K562 (cell line): ENCODE measurements around the gene TSPAN3. TPM values are rescaled to one million over a fixed set of nuclear protein-coding genes. Genes with fewer than 3 reads are reported as not detected.

Experiments used
- ATAC-seq: fragments of 200-7000 bp; cut with Tn5 transposase; 3 replicates; pipeline ENCODE4 v1.9.1; 2020; ENCODE audit warnings: moderate library complexity
- BruUV-seq: library from RNA; stranded (reverse); fragments of 400-500 nt; replicated peaks from 2 replicates; lab custom pipeline; 2021; lab: Mats Ljungman, UMichigan
- CTCF ChIA-PET: fragments of 300-600 bp; formaldehyde crosslinking; extraction: SDS; loops from one replicate; lab custom pipeline; 2021; ENCODE audit warnings: low intra/inter-chr PET ratio; lab: Yijun Ruan, JAX
- POLR2A ChIA-PET: fragments of 300-600, 350-650 bp; sonication (Branson Sonifier 250); formaldehyde crosslinking; extraction: SDS; loops from one replicate; lab custom pipeline; 2021; ENCODE audit warnings: antibody characterized with exemption, inconsistent platforms; lab: Yijun Ruan, JAX
- DNase-seq, 4 experiments: peaks; one replicate each; pipeline versions ENCODE4 v3.0.0 to v3.0.0-alpha.2; 2011 to 2018; ENCODE audit warnings: low spot score in 3 of 4, mixed read lengths in 3 of 4; ENCODE audit errors: extremely low read depth in 1 of 4
- FAIRE-seq: peaks from 2 replicates; lab custom pipeline; 2011; peaks lifted over from hg19 to GRCh38; lab: Jason Lieb, UNC
- H2AFZ ChIP-seq: 2 replicates; pipeline ENCODE4 v1.6.0; 2011; ENCODE audit warnings: low read depth, low read length, control low read depth, inconsistent platforms
- H3K27ac ChIP-seq: fragments of 200-600 bp; 3 replicates; pipeline ENCODE4 v1.8.0; 2011; ENCODE audit warnings: low read depth, mild to moderate bottlenecking, control low read depth, inconsistent platforms, low read length, moderate library complexity, mixed read lengths; ENCODE audit errors: extremely low read depth
- H3K27me3 ChIP-seq, 2 experiments: fragments of 300-600 bp in 1 of 2; 2 replicates in 1 of 2; 3 replicates in 1 of 2; pipeline versions ENCODE4 v1.6.0 to v1.8.0; 2011; ENCODE audit warnings: inconsistent platforms in 2 of 2, low read length in 2 of 2, mild to moderate bottlenecking in 1 of 2, mixed read lengths in 1 of 2, moderate library complexity in 1 of 2; ENCODE audit not compliant: control insufficient read depth in 2 of 2, insufficient read depth in 2 of 2
- H3K36me3 ChIP-seq: fragments of 300-600 bp; 3 replicates; pipeline ENCODE4 v1.8.0; 2011; ENCODE audit warnings: mild to moderate bottlenecking, low read length, inconsistent platforms; ENCODE audit not compliant: control insufficient read depth, insufficient read depth
- H3K4me1 ChIP-seq, 2 experiments: fragments of 200-600 bp in 1 of 2; replicated peaks in 1 of 2; 2 replicates in 1 of 2; 3 replicates in 1 of 2; pipeline versions ENCODE4 v1.5.1 to v1.8.0; 2011; ENCODE audit warnings: inconsistent platforms in 2 of 2, low read length in 2 of 2, mild to moderate bottlenecking in 1 of 2, mixed read lengths in 1 of 2, moderate library complexity in 1 of 2; ENCODE audit not compliant: control insufficient read depth in 2 of 2, insufficient read depth in 2 of 2
- H3K4me2 ChIP-seq: 2 replicates; pipeline ENCODE4 v1.6.1; 2011; ENCODE audit warnings: low read length, control low read depth, inconsistent platforms, mixed read lengths; ENCODE audit not compliant: insufficient read depth
- H3K4me3 ChIP-seq: fragments of 200-600 bp; sonication (generic), shearing (Covaris generic); 2 replicates; pipeline ENCODE4 v1.5.1; 2016; ENCODE audit warnings: control low read depth, inconsistent platforms
- H3K79me2 ChIP-seq: fragments of 200-600 bp; 3 replicates; pipeline ENCODE4 v1.8.0; 2011; ENCODE audit warnings: low read length, inconsistent platforms; ENCODE audit not compliant: control insufficient read depth, insufficient read depth
- H3K9ac ChIP-seq, 2 experiments: 2 replicates each; pipeline versions ENCODE4 v1.6.0 to v1.6.1; 2011; ENCODE audit warnings: low read depth in 2 of 2, low read length in 2 of 2, control low read depth in 1 of 2, inconsistent platforms in 1 of 2, mild to moderate bottlenecking in 1 of 2, mixed read lengths in 1 of 2; ENCODE audit not compliant: insufficient read depth in 1 of 2
- H3K9me1 ChIP-seq: one replicate; pipeline ENCODE4 v1.6.0; 2011; ENCODE audit warnings: inconsistent platforms, mild to moderate bottlenecking, low read length, moderate library complexity; ENCODE audit not compliant: control insufficient read depth, insufficient read depth
- H3K9me3 ChIP-seq: replicated peaks from 2 replicates; pipeline ENCODE4 v1.5.1; 2011; ENCODE audit warnings: low read depth, low read length, inconsistent platforms; ENCODE audit not compliant: control insufficient read depth, insufficient read depth
- H4K20me1 ChIP-seq: replicated peaks from 2 replicates; pipeline ENCODE4 v1.6.1; 2011; ENCODE audit warnings: low read length, inconsistent platforms, mixed read lengths; ENCODE audit not compliant: control insufficient read depth, insufficient read depth
- BRD9 ChIP-seq: fragments of 450-650 bp; IDR thresholded peaks from 2 replicates; pipeline ENCODE4 v1.6.1; 2018; ENCODE audit warnings: low read depth; ENCODE audit not compliant: partially characterized antibody
- CSDE1 ChIP-seq, 2 experiments: fragments of 450-650 bp; IDR thresholded peaks; 2 replicates each; pipeline ENCODE4 v1.6.1; 2016; ENCODE audit warnings: mild to moderate bottlenecking in 1 of 2
- ELF4 ChIP-seq: fragments of 450-650 bp; formaldehyde crosslinking; IDR thresholded peaks from 2 replicates; pipeline ENCODE4 v1.4.0; 2022; ENCODE audit warnings: missing genetic modification characterization
- HMGN3 ChIP-seq: IDR thresholded peaks from 2 replicates; pipeline ENCODE4 v1.6.1; 2011; ENCODE audit warnings: borderline replicate concordance, low read depth, mild to moderate bottlenecking, mixed read lengths, low read length; ENCODE audit not compliant: insufficient read length; ENCODE audit errors: extremely low read depth
- HNRNPH1 ChIP-seq: fragments of 200-400 bp; formaldehyde crosslinking; optimal IDR thresholded peaks from 2 replicates; pipeline ENCODE3; 2017; ENCODE audit warnings: low read depth, mild to moderate bottlenecking, low read length, moderate library complexity
- MEF2D ChIP-seq: conservative IDR thresholded peaks from 2 replicates; pipeline ENCODE4 v1.6.1; 2016; ENCODE audit warnings: low read depth, missing genetic modification characterization, missing compliant biosample characterization
- MLX ChIP-seq, 2 experiments: fragments of 450-650 bp in 1 of 2; sonication (generic) in 1 of 2; formaldehyde crosslinking; conservative IDR thresholded peaks; 2 replicates each; pipeline versions ENCODE4 v1.4.0 to v1.8.1; 2020 to 2022; ENCODE audit warnings: mild to moderate bottlenecking in 1 of 2, missing genetic modification reagents in 1 of 2
- NR0B1 ChIP-seq: fragments of 450-650 bp; IDR thresholded peaks from one replicate; pipeline ENCODE4 v1.6.1; 2018; ENCODE audit warnings: mild to moderate bottlenecking, moderate library complexity; ENCODE audit not compliant: partially characterized antibody
- SREBF2 ChIP-seq: sonication (generic); formaldehyde crosslinking; IDR thresholded peaks from 2 replicates; pipeline ENCODE4 v1.4.0; 2020; ENCODE audit warnings: mild to moderate bottlenecking, missing genetic modification reagents
- TAF1 ChIP-seq: IDR thresholded peaks from 2 replicates; pipeline ENCODE4 v1.6.1; 2011; ENCODE audit warnings: mild to moderate bottlenecking, low read length, moderate library complexity; ENCODE audit not compliant: insufficient read depth, control insufficient read depth, severe bottlenecking; ENCODE audit errors: extremely low read depth
- TEAD2 ChIP-seq: fragments of 450-650 bp; IDR thresholded peaks from 2 replicates; pipeline ENCODE4 v1.6.1; 2016; ENCODE audit warnings: missing genetic modification characterization, control low read depth, missing compliant biosample characterization
- TRIM24 ChIP-seq, 2 experiments: fragments of 450-650 bp; IDR thresholded peaks; 2 replicates each; pipeline ENCODE4 v1.6.1; 2016
- YBX1 ChIP-seq: fragments of 450-650 bp; IDR thresholded peaks from 2 replicates; pipeline ENCODE4 v1.7.1; 2016; ENCODE audit warnings: mild to moderate bottlenecking
- YY1 ChIP-seq, 3 experiments: IDR thresholded peaks; 2 replicates each; pipeline ENCODE4 v1.6.1; 2011; ENCODE audit warnings: low read length in 2 of 3, mild to moderate bottlenecking in 2 of 3, moderate library complexity in 2 of 3, borderline replicate concordance in 1 of 3, control low read depth in 1 of 3, low read depth in 1 of 3; ENCODE audit not compliant: insufficient read depth in 3 of 3, insufficient replicate concordance in 2 of 3, control insufficient read depth in 1 of 3, insufficient read length in 1 of 3; ENCODE audit errors: extremely low read depth in 1 of 3
- ZKSCAN3 ChIP-seq: fragments of 250-450 bp; sonication (Bioruptor Pico); IDR thresholded peaks from 2 replicates; pipeline ENCODE4 v1.4.0; 2020
- ZNF586 ChIP-seq: fragments of 450-650 bp; formaldehyde crosslinking; conservative IDR thresholded peaks from 2 replicates; pipeline ENCODE4 v1.4.0; 2020; ENCODE audit warnings: mild to moderate bottlenecking, moderate library complexity
- ZNF668 ChIP-seq: fragments of 250-450 bp; sonication (Bioruptor Pico); IDR thresholded peaks from 2 replicates; pipeline ENCODE4 v1.8.0; 2022; ENCODE audit warnings: mild to moderate bottlenecking, inconsistent platforms
- WGBS: fragments of 100-300 bp; shearing (Covaris generic); methylation state at CpG from one replicate; pipeline ENCODE4 v1.1.6; 2016; ENCODE audit warnings: low coverage, mixed read lengths; ENCODE audit not compliant: insufficient coverage; ENCODE audit errors: missing lambda C conversion rate; 5-methylcytosine and 5-hydroxymethylcytosine counted together
- in situ Hi-C: fragments of 300-500 bp; cut with MboI; formaldehyde crosslinking; loops from 4 replicates; pipeline ENCODE4 v1.15.0; 2018; ENCODE audit warnings: inconsistent platforms, mixed read lengths
- intact Hi-C: fragments of 100-400 bp; cut with micrococcal nuclease; formaldehyde crosslinking; loops from 2 replicates; pipeline ENCODE4 v1.14.2; 2022
- polyA plus RNA-seq, 8 experiments: library from polyadenylated mRNA; depleted of rRNA in 4 of 8; stranded (reverse) in 5 of 8; unstranded in 3 of 8; fragments of >200 nt; fragmentation: Nextera tagmentation in 2 of 8; fragmentation: Illumina TruSeq in 1 of 8; extraction: Ambion mirVana in 2 of 8; extraction: Trizol in 1 of 8; gene quantifications; 2 replicates each; pipeline versions ENCODE4 v1.2.1 to v1.2.3, GENCODE V29; 2011 to 2014; ENCODE audit warnings: inconsistent platforms in 1 of 8, missing spikeins in 1 of 8
- total RNA-seq, 7 experiments: library from RNA; depleted of rRNA in 6 of 7; stranded (reverse); fragments of >200 nt in 6 of 7; fragmentation: Illumina TruSeq in 2 of 7; extraction: Trizol in 2 of 7; gene quantifications; 2 replicates each; pipeline versions ENCODE4 v1.2.1 to v1.2.3, GENCODE V29; 2011 to 2021; ENCODE audit warnings: low replicate concordance in 1 of 7

TSPAN3 gene
- total and polyA plus RNA-seq, 9 of the 15 experiments (the other 6 are each of a cell fraction or from before 2014, with no cell fraction given), result 14.3 to 144 (median 71.1) TPM

- H3K27me3 ChIP-seq, result no peaks in the 10 kb centered on the region
- no peak for ATAC-seq
- TF ChIP-seq YBX1 (no peak), MEF2D (no peak), HMGN3 (no peak), MLX (CRISPR knock-in tag; conservative IDR thresholded peaks at IDR 0.05) (no peak), YY1 (IDR thresholded peaks at IDR 0.05; ENCODE audit: borderline replicate concordance in 1 of 3, control insufficient read depth in 1 of 3, extremely low read depth in 1 of 3, insufficient read depth in 3 of 3, insufficient read length in 1 of 3, insufficient replicate concordance in 2 of 3, low read depth in 1 of 3, low read length in 2 of 3) (no peak), ZNF668 (CRISPR knock-in tag) (no peak), HNRNPH1 (no peak), ELF4 (CRISPR knock-in tag) (no peak), ZNF586 (CRISPR knock-in tag) (no peak), CSDE1 (IDR thresholded peaks at IDR 0.05) (no peak), NR0B1 (no peak), TRIM24 (IDR thresholded peaks at IDR 0.05) (no peak), TAF1 (no peak), TEAD2 (tag) (no peak), SREBF2 (CRISPR knock-in tag) (no peak), BRD9 (no peak), ZKSCAN3 (CRISPR knock-in tag) (no peak)
Observed at GRCh38 chr15:77038312-77039216, 32.3 kb downstream of the TSPAN3 start.

More at GRCh38 chr15:77038312-77039216, 32.3 kb downstream of the TSPAN3 start:
- peaks cover 11% of the 10 kb centered on the region; the same call in 1 of the 3 replicates for H3K36me3 ChIP-seq
- H3K4me2 ChIP-seq, result no peak overlapping the region
- H2AFZ ChIP-seq, result no peak overlapping the region
- DNase-seq (no peak), FAIRE-seq (no peak)
- BruUV-seq, result no TSS peak
- H4K20me1 ChIP-seq, result no peaks in the 10 kb centered on the region
- WGBS, result no CpG with 5 or more reads among the region's 10 CpGs
- peaks cover 0 to 11% of the 10 kb centered on the region in 2 experiments; a peak in 1 of 5 replicates for H3K4me1 ChIP-seq
- H3K9me1 ChIP-seq, result peaks cover 4% of the 10 kb centered on the region
- H3K79me2 ChIP-seq, result no peaks in the 10 kb centered on the region
- ChIA-PET POLR2A (no interaction called here), CTCF (no interaction called here)
- no peaks in the 10 kb centered on the region for H3K9me3 ChIP-seq
- intact Hi-C loops (no loop called here), in situ Hi-C loops (no loop called here)
- no peak overlapping the region for H3K4me3 ChIP-seq
- no peak overlapping the region for H3K27ac ChIP-seq
- H3K9ac ChIP-seq, result no peak overlapping the region
